Activated CD4-positive, CD25-positive, alpha-beta regulatory T cell treated with anti-CD3 and anti-CD28 coated beads, Interleukin-2, amount 50 U/mL, for 24 hours (primary cell): ENCODE measurements around the gene AGBL4.
"Not testable (repeated sequence)": the region's sequence is repeated elsewhere in the genome, so short reads cannot be mapped to it uniquely, and the experiment has no call there.

Experiments used
- ATAC-seq, 2 donors: fragments of 150-1000 bp; cut with Tn5 transposase; one replicate each; pipeline ENCODE4 v1.10.0; 2021; ENCODE audit warnings: mild to moderate bottlenecking in 1 of 2, moderate library complexity in 1 of 2

The AGBL4 gene

GRCh38 chr1:50023292-50024159 is at the start of gene AGBL4:
AGBL4 (minus strand) TSS chr1:50023954.
- no peak for ATAC-seq

DNA sequence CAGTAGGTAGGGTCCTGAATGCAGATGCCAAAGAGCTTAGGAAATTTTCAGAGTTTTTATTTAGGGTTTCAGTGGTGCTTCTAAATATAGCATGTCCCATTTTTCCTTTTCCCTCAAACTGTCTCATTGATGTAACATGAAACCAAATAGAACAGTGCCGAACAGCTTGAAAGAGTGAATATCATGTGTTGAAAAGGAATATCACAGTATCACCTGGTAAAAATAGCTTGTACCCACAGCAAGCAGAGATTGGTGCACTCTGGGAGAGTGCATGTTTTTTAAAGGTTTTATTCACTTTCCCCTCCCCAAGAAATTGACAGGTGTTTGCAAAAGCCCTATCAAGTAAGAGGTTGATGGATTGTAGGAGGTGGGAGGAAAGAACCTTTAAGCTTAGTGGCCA is 43.1 kb upstream of the AGBL4 start:
- no peak for ATAC-seq

DNA sequence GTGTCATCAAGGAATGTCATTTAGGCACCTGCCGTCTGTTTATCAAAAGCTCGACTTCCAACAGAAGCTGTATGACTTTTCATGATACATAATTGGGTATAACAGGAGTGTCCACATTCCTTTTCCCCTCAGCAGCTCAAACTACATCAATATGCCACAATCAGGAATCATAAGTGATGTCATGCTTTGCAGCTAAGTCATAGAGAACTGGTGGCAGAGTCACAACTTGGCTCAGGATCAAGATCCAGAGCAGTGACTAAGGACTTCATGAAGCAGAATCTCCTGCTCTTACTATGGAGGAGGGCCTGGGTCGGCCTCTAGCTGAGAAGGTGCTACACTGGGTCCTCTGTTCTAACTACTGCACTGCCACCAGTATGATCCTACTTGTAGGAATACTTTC is 36.5 kb upstream of the AGBL4 start:
- no peak for ATAC-seq

GRCh38 chr1:50048791-50049190 is 25.0 kb upstream of the AGBL4 start:
- no peak for ATAC-seq

DNA sequence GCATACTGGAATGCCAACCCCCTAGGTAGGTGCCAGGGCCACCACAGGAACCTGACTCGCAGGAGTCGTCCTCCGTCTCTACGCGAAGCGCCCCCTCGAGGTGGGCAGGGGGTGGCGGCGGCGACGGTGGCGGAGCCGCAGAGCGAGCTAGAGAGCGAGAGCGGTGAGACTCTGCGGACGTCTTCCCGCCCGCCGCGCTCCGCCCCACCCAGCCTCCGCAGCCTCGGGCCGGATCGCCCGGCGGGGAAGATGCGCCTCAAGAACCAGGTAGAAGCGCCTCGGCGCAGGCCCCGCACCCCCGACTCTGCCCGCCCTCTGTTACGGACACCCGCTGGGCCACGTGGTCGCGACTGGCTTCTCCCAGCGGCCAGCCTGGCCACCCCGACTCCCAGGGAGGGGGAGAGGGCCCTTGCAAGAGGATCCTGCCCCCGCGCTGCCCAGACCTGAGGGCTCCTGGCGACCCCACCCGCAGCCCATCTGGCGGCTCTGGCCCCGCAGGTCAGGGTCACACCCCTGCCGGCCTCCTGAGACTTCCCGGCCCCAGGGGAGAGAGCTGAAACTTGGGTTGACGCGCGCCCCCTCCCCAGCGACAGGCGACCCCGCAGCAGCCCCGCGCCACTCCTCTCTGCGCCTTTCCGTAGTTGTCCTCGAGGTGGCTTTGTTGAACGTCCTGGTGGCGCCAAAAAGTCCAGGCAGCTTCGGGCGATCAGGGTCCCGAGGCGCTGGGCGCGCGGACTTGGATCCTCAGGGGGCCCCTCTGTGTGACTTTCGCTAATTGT is 24.4 kb upstream of the AGBL4 start:
- no peak for ATAC-seq

DNA sequence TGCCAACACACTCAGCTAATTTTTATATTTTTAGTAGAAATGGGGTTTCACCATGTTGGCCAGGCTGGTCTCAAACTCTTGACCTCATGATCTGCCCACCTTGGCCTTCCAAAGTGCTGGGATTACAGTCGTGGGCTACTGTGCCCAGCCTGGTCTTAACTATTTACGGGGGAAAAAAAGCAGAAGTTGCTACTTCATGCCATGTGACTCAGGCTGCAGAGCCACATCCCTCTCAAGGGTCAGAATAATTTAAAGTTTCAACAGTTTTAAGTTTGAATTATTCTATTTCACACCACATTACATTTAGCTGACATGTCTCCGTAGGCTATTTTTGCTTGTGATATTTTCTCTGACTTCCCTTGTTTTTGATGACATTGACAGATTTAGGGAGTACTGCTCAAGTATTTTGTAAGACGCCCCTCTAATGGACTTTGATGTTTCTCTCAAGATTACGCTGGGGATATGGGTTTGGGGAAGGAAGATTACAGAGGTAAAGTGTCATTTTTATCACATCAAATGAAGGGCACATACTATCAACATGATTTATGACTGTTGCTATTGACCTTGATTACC is 14.6 kb upstream of the AGBL4 start:
- ATAC-seq = no peak

DNA sequence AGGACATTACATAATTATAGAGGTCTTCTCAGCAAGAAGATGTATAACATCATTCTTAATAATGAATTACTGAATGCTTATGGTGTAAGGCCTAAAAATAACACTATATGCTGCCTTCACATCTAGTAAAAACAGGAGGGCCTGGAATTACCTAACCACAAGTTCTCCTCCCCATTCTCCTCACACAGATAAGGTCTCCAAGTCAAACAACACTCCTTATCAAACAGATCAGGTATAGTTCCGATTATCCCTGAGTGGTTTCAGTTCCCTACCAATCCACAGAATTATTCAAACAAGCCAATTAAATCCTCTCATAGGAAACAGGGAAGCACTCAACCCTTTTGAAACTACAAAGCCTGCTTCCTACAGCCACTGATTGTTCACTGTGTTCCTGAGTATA is 4.0 kb upstream of the AGBL4 start:
- ATAC-seq = no peak

DNA sequence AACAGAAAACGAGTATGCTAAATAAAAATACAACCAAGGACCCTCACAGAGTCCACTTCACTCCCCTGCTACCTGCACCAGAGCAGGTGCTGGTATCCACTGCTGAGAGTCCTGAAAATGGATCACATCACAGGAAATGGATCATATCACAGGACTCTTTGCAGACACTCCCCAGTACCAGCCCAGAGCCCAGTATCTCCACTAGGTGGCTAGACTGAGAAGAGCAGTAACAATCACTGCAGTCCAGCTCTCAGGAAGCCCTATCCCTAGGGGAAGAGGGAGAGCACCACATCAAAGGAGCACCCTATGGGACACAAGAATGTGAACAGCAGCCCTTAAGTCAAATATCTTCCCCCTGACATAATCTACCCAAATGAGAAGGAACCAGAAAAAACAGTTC is 28.0 kb downstream of the AGBL4 start:
- ATAC-seq = no peak

- ATAC-seq = no peak
These were observed 52.7 kb downstream of the AGBL4 start for GRCh38 chr1:49971088-49971487.

DNA sequence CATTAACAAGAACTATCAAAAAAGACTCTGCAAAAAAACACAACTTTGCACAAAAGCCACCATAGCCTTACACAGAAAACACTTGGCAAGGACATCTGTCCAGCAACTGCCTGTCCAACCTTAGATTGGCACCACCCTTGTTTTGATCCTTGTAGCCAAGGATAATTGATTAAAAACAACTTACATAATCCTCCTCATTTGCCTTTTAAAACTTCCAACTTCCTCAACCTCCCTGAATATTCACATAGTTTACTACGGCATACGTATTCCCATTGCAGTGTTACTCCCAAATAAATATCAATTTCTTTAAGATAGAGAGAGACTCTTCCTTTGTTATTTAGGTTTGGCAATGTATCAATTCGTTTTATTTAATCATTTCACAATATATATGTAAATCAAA is 72.4 kb downstream of the AGBL4 start:
- ATAC-seq = no peak

GRCh38 chr1:49915301-49915700 is 108.5 kb downstream of the AGBL4 start:
- ATAC-seq = not testable (repeated sequence)

DNA sequence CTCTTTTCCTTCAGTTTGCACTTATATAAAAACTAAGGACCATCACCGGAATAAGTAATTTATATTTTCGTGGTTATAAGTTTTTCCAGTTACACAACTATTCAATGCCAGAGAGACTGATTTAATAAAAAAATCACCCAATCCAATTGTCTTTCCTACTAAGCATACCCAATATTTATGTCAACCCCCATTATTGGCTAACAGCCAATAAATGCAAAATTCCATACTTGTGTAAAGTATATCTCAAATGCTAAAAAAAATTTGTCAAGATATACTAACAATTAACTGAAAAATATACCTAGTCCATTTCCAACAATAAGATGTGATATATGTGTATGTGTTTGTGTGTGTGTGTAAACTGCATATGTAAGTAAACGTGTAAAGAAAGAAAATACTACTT is 117.4 kb downstream of the AGBL4 start:
- ATAC-seq = no peak

DNA sequence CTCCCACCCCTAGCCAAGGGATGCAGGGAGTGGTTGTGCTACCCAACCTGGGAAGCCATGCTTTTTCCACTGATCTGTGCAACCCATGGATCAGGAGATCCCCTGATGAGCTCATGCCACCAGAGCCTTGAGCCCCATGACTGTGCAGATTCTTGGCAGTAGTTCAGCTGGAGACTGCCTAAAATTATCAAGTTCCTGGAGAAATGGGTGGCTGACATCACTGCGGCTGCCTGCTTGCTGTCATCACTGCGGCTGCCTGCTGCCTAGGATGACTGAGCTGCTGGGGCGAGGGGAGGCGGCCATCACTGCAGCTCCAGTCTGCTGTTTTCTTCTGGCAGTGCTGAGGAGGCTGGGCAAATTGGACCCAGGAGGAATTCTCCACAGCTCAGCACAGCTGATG is 159.2 kb downstream of the AGBL4 start:
- ATAC-seq = no peak

GRCh38 chr1:49854741-49855140 is 169.0 kb downstream of the AGBL4 start:
- no peak for ATAC-seq

DNA sequence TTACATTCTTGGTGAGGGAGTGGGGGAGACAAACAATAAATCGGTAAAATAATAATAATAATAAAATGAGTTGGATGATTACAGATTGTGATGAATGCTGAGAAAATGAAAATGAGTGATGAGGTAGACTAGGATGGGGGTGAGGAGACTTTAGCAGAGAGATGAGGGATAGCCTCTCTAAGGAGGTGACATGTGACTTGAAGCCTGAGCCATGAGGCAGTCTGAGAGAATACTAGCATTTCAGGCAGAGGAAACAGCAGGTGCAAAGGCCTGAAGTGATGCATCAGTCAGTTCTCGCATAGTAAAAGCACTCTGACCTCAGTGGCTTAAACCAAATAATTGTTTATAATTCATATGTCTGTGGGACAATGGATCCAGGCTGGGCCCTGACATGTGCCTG is 181.2 kb downstream of the AGBL4 start:
- ATAC-seq = no peak

DNA sequence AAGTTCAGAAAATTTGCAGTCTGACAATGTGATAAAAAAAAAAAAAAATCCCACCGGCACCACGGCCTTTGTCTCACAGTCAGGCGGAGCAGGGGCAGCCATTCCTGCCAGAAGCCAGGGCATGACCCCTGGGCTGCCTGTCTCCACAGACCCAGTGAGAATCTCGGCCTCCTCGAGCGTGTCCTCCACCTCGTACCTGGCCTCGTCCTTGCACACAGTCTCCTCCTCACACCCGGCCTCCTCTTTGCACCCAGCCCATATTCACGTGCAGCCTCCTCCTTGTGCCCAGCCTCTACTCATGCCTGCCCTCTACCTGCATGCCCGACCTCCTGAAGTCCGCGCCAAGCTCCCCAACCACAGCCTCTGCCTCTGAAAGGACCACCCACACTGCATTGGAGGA is 182.0 kb downstream of the AGBL4 start:
- ATAC-seq = no peak

DNA sequence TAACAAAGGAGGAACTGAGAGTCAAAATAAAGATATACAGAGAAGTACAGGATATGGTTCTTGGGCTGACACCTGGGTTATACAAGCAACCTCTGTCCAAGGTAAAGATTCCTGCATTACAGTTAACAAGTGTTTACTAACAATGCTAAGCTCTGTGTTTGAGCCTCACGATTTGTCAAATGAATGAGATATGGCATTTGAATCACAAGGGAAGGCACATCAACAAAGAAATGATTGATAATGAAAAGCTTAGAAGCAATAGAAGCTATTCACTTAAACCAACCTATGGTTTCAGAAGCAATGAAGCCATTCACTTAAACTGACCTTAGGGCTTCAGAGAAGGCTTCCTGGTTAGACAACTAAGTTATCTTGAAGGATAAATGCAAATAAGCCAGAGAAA is 199.5 kb downstream of the AGBL4 start:
- no peak for ATAC-seq

GRCh38 chr1:49817681-49818080 is 206.1 kb downstream of the AGBL4 start:
- no peak for ATAC-seq

DNA sequence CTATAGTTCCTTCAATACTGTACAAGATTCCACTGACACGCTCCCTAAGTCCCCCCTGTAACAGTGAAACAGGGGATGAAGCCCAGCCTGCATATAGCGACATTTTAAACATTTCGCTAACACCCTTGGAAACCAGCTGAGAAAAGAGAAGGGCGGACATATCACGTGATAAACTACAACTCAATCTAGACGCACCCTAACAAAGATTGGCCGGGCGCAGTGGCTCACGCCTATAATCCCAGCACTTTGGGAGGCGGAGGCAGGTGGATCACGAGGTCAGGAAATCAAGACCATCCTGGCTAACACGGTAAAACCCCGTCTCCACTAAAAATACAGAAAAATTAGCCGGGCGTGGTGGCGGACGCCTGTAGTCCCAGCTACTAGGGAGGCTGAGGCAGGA is 236.7 kb downstream of the AGBL4 start:
- not testable (repeated sequence) for ATAC-seq

DNA sequence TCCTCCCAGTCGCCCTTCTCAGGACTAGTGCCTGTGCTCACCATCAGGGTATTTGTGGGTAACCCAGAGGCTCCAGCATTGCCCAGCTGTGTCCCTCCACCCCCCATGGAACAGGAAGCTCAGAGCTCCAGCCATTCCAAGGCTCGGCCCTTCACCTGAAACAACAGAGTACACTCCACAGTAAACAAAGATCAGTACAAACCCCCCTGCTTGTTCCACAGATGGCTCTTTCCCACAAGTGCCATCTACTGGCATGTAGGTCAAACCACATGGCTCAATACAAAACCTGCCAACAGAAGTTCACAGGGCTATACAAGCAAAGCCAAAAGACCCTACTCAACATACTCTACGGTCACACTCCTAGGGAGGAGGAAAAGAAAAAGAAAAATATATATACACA is 258.7 kb downstream of the AGBL4 start:
- ATAC-seq = no peak

DNA sequence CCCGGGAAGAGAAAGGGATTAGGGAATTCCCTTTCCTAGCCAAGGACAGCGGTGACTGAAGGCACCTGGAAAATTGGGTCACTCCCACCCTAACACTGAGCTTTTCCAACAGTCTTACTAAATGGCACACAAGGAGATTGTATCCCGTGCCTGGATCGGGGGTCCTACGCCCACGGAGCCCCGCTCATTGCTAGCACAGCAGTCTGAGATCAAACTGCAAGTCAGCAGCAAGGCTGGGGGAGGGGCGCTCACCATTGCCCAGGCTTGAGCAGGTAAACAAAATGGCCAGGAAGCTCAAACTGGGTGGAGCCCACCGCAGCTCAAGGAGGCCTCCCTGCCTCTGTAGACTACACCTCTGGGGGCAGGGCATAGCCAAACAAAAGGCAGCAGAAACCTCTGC is 285.6 kb downstream of the AGBL4 start:
- ATAC-seq = not testable (repeated sequence)

DNA sequence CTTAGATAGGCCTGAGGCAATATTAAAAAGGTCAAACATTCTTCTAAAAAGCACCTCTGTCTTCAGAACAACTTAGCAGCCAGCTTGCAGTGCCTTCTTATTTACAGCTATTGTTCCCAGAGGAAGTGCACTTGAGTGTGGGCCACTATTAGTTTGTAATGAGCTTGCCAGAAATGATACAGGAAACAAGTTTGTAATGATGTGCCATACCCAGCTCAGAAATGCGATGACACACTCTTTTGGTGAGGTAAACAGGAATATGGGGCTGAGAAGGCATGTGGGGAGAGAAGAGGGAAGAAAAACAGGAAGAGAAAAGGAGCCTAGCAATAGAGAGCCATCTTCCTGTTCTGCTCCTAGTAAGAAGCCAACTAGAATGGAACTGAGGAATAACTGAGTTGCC is 295.4 kb downstream of the AGBL4 start:
- ATAC-seq = no peak

DNA sequence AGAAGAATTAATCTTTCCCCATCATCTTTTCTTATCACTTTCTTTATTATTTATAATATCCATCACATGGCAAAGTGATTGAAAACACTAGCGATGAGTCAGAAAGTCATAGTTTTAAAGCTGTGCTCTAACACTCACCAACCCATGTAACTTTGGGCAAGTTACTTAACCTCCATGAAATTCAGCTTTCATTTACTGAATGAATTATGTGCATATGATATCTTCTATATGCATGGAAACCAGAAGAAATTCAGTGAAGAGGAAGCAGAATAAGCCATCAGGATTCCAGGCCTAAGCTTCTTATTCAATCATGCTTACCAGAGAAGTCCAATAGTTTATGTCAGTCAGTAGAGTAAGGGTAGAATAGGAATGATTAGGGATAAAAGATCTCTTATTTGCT is 300.1 kb downstream of the AGBL4 start:
- no peak for ATAC-seq
